ENCODE results near the gene ITLN2. TPM values are rescaled to one million over a fixed set of nuclear protein-coding genes. Genes with fewer than 3 reads are reported as not detected.

The ITLN2 gene
- total RNA-seq, 1 experiment from 2014 or later = not detected

- intact Hi-C loops (cut with micrococcal nuclease) = no loop called here
- POLR2A ChIA-PET = interaction anchor here (0.8 to 1.0 kb wide), 2 partner anchors 34 to 59 kb away, joined by 3 read pairs; no protein-coding TSS in a partner anchor
These were observed 42.7 kb downstream of the ITLN2 start for GRCh38 chr1:160911925-160912324.

GRCh38 chr1:160911441-160911840 lies 43.2 kb downstream of the ITLN2 start:
- Mint-ChIP-seq H3K4me3 (ENCODE audit: unreplicated experiment) (no peak overlapping the region), H3K9me3 (ENCODE audit: unreplicated experiment) (no peaks in the 10 kb centered on the region), H3K27ac (ENCODE audit: low read depth, unreplicated experiment) (no peak overlapping the region), H3K4me1 (ENCODE audit: insufficient read depth, unreplicated experiment) (no peaks in the 10 kb centered on the region), H3K36me3 (ENCODE audit: insufficient read depth, unreplicated experiment) (no peaks in the 10 kb centered on the region), H3K27me3 (ENCODE audit: insufficient read depth, unreplicated experiment) (no peaks in the 10 kb centered on the region)
- CTCF ChIA-PET = interaction anchor here (0.7 to 1.9 kb wide), 2 partner anchors 79 to 483 kb away, joined by 3 to 7 read pairs; no protein-coding TSS in a partner anchor
- DNase-seq (ENCODE audit: unreplicated experiment) = no peak
- POLR2A ChIA-PET = interaction anchor here (0.8 kb wide), 1 partner anchor 34 kb away, joined by 3 read pairs; no protein-coding TSS in a partner anchor
- intact Hi-C loops (cut with micrococcal nuclease) = no loop called here
- TF ChIP-seq CTCF (IDR thresholded peaks at IDR 0.05; ENCODE audit: unreplicated experiment) = no peak
- no TSS peak for BruUV-seq (replicated peaks)

More at GRCh38 chr1:160911925-160912324, 42.7 kb downstream of the ITLN2 start:
- no peaks in the 10 kb centered on the region for H3K9me3 Mint-ChIP-seq (ENCODE audit: unreplicated experiment)
- no peak overlapping the region for H3K4me3 Mint-ChIP-seq (ENCODE audit: unreplicated experiment)
- H3K27ac Mint-ChIP-seq (ENCODE audit: low read depth, unreplicated experiment) = no peak overlapping the region
- no peak for DNase-seq (ENCODE audit: unreplicated experiment)
- H3K36me3 Mint-ChIP-seq (ENCODE audit: insufficient read depth, unreplicated experiment) = no peaks in the 10 kb centered on the region
- no peaks in the 10 kb centered on the region for H3K4me1 Mint-ChIP-seq (ENCODE audit: insufficient read depth, unreplicated experiment)
- CTCF ChIA-PET = interaction anchor here (1.9 kb wide), 1 partner anchor 78 kb away, joined by 7 read pairs; no protein-coding TSS in a partner anchor
- TF ChIP-seq CTCF (IDR thresholded peaks at IDR 0.05; ENCODE audit: unreplicated experiment) = no peak
- BruUV-seq (replicated peaks) = no TSS peak
- H3K27me3 Mint-ChIP-seq (ENCODE audit: insufficient read depth, unreplicated experiment) = no peaks in the 10 kb centered on the region

GRCh38 chr1:160910170-160910750 lies 44.3 kb downstream of the ITLN2 start:
- Mint-ChIP-seq H3K36me3 (ENCODE audit: insufficient read depth, unreplicated experiment) (no peaks in the 10 kb centered on the region), H3K9me3 (ENCODE audit: unreplicated experiment) (no peaks in the 10 kb centered on the region), H3K27ac (ENCODE audit: low read depth, unreplicated experiment) (no peak overlapping the region), H3K27me3 (ENCODE audit: insufficient read depth, unreplicated experiment) (no peaks in the 10 kb centered on the region), H3K4me3 (ENCODE audit: unreplicated experiment) (no peak overlapping the region), H3K4me1 (ENCODE audit: insufficient read depth, unreplicated experiment) (no peaks in the 10 kb centered on the region)
- DNase-seq (ENCODE audit: unreplicated experiment) = no peak
- CTCF ChIA-PET = interaction anchor here (0.7 to 1.3 kb wide), 3 partner anchors 32 to 142 kb away, joined by 3 read pairs; no protein-coding TSS in a partner anchor
- BruUV-seq (replicated peaks) = no TSS peak
- POLR2A ChIA-PET = no interaction called here
- intact Hi-C loops (cut with micrococcal nuclease) = no loop called here
- no peak for TF ChIP-seq CTCF (IDR thresholded peaks at IDR 0.05; ENCODE audit: unreplicated experiment)

- H3K27me3 Mint-ChIP-seq (ENCODE audit: insufficient read depth, unreplicated experiment) = no peaks in the 10 kb centered on the region
- BruUV-seq (replicated peaks) = no TSS peak
- intact Hi-C loops (cut with micrococcal nuclease) = no loop called here
- ChIA-PET POLR2A (interaction anchor here (0.6 to 1.2 kb wide), 3 partner anchors 20 to 158 kb away, joined by 3 to 4 read pairs (median 3); no protein-coding TSS in a partner anchor), CTCF (interaction anchor here (0.7 to 1.5 kb wide), 2 partner anchors 71 to 77 kb away, joined by 3 to 4 read pairs; no protein-coding TSS in a partner anchor)
- no peaks in the 10 kb centered on the region for H3K4me1 Mint-ChIP-seq (ENCODE audit: insufficient read depth, unreplicated experiment)
- no peaks in the 10 kb centered on the region for H3K9me3 Mint-ChIP-seq (ENCODE audit: unreplicated experiment)
- H3K36me3 Mint-ChIP-seq (ENCODE audit: insufficient read depth, unreplicated experiment) = no peaks in the 10 kb centered on the region
- TF ChIP-seq CTCF (IDR thresholded peaks at IDR 0.05; ENCODE audit: unreplicated experiment) = no peak
- H3K27ac Mint-ChIP-seq (ENCODE audit: low read depth, unreplicated experiment) = no peak overlapping the region
- no peak overlapping the region for H3K4me3 Mint-ChIP-seq (ENCODE audit: unreplicated experiment)
- no peak for DNase-seq (ENCODE audit: unreplicated experiment)
These were observed 46.6 kb downstream of the ITLN2 start for GRCh38 chr1:160907976-160908375.

All from MCF 10A (cell line).